ENCODE results near the gene ICE2.

Gene ICE2, protein sequence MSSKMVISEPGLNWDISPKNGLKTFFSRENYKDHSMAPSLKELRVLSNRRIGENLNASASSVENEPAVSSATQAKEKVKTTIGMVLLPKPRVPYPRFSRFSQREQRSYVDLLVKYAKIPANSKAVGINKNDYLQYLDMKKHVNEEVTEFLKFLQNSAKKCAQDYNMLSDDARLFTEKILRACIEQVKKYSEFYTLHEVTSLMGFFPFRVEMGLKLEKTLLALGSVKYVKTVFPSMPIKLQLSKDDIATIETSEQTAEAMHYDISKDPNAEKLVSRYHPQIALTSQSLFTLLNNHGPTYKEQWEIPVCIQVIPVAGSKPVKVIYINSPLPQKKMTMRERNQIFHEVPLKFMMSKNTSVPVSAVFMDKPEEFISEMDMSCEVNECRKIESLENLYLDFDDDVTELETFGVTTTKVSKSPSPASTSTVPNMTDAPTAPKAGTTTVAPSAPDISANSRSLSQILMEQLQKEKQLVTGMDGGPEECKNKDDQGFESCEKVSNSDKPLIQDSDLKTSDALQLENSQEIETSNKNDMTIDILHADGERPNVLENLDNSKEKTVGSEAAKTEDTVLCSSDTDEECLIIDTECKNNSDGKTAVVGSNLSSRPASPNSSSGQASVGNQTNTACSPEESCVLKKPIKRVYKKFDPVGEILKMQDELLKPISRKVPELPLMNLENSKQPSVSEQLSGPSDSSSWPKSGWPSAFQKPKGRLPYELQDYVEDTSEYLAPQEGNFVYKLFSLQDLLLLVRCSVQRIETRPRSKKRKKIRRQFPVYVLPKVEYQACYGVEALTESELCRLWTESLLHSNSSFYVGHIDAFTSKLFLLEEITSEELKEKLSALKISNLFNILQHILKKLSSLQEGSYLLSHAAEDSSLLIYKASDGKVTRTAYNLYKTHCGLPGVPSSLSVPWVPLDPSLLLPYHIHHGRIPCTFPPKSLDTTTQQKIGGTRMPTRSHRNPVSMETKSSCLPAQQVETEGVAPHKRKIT

DNA sequence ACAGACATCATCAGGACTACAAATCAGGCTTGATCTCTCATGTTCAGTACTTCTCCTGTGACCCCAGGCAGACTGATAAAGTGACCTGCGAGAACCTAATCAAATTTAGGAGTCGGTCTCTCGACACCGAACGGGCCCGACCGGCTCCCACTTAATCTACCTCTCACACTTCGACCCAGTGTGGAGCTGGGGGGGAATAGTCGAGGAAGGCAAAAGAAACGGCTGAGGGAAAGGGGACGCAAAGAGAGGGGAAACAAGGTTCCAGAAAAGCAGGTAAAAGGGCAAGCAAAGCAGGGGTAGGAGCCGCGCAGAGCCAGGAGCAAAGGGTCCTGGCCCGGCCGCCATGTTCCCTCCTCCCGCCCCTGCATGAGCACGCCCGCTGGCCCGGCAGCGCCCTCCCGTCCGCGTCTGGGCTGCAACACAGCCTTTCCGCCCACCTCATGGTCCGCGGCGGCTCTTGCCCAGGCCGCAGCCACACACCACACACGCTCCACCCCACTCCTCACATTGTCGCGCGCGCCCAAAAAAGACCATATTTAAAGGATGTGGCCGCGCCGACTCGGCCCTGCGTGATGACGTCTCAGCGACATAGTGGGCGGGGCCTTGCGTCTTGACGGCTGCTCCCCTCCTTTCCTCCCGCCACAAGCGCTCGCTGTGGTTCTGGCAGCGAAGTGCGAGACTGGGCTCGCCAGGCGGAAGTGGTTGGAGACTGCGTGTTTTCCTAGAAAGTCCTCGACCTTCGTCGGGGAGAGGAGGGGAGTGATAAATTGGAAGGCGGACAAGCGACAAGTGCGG lies at the start of gene ICE2:
Gene ICE2 (minus strand): TSS at position 577 of the 795 bp plus-strand sequence. CDS start 1,165 bp downstream, outside the sequence.
- DNase-seq, result peak; percentile 96

DNA sequence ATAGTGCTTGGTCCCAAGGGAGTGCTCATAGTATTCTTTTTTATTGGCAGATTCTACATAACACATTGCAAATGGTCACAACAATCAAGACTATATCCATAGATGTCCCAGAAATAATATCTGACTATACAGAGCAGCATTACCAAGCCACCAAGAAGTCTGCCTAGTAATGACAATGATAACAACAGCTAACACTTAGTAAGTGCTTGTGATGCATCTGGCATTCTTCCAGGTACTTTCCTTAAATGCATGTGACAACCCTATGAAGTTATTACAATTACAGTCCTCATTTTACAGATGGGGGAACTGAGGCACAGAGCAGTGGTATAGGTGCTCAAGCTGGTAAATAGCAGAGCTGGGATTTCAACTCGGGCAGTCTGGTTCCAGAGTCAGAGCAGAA lies 49.6 kb upstream of the ICE2 start:
- no peak for DNase-seq

DNA sequence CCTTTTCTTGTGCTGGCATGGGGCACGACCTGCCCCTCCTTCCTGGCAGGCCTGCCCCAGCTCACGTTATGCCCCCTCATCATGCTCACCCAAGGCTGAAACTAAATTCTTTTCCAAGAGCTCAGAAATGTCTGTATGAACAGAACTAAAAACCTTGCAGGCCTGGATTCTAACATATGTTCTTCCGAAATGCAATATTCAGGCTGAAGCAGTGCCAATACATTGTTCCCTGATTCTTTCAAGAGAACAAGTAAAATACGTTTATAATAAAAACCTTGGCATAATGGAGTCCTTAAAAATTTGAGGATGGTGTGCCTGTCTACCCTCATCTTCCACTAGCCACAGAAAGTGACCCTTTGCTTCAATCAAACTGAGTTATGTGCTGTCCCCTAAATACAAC lies 48.5 kb upstream of the ICE2 start:
- DNase-seq, result no peak

DNA sequence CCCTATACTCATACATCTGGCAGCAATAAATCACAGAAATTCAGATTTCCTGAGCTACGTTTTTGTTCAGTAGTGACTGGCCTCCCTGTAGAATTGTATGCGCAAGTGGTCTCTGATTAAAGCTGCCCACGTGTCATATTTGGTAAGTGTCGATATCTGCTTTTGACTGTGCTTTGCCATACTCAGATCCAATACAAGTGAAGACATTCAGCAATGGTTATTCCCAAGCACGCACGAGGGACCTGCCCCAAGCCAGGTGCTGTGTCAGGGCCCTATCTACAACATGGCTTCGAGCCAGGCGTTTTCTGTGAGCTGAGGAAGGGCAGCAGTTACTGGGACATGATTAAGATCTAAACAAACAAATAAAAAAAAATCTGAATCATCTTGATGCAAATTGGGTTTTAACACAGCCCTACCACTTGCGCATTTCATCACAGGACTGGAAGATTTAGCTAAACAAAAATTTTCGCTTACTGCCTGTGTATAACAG lies 47.2 kb upstream of the ICE2 start:
- no peak for DNase-seq

DNA sequence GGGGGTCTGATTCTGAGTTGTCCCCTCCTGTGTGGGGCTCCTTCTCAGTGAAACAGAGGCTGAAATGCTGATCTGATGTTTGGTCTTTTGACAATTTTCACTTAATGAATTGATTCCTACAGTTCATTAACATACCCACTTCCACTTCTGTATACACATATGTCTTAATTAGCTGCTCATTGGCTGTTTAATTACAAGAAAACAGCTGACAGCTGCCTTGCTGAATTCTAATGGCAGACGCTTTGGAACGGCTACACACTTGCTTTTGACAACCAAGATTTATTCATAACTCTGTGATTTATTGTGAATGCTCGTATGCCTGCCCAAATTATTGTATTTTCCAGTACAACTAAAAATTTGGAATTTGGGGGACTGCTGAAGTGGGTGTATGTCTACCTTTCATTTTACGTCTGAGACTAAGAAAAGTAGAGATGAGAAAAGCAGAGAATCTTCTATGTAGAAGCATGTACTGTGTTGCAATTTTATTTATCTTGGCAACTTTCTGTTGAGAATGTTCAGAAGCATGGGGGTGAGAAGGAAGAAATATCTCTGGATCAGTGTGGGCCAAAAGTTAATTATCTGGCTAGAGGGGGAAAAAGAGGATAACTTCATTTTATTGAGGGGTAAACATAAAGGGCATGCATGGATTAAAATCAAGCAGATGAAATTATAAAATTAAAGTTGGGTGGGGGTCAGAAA lies 46.5 kb upstream of the ICE2 start:
- DNase-seq, result no peak

DNA sequence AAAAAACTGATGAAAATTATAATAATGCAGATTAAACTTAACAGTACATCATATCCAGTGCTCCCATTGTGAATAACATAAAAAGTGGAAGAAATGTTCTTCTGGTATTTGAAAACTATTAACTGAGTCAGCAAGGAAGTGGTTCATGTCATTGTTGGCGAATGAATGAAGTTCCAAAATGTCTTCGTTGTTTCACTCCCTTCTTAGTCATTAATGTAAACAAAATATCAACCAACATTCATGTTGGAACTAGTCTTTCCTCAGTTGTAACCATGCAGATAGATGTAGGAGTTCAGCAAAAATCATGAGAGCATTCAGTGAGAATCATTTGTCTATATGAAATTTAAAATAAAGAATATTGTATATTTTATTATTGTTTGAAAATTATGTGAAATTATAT lies 44.1 kb upstream of the ICE2 start:
- DNase-seq, result peak; percentile 33

DNA sequence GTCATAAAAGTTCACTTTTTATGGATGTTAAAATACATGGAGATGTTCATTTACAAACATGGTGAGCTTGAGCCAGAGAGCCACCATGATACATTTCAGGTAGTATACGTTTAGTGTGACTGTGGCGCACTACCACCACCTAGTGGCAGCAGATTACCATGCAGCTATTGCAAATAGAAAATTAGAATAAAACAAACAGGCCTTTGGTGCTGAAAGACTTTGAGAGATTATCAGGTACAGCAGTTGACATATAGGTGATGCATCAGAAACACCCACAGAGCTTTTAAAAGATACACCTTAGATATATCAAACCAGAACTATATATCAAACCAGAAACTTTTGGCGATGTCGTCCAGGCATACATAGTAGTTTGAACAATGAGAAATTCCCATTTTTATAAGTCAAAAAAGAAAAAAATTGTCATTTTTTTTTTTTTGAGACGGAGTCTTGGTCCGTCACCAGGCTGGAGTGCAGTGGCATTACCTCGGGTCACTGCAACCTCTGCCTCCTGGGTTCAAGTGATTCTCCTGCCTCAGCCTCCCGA lies 42.0 kb upstream of the ICE2 start:
- peak; percentile 66 for DNase-seq

DNA sequence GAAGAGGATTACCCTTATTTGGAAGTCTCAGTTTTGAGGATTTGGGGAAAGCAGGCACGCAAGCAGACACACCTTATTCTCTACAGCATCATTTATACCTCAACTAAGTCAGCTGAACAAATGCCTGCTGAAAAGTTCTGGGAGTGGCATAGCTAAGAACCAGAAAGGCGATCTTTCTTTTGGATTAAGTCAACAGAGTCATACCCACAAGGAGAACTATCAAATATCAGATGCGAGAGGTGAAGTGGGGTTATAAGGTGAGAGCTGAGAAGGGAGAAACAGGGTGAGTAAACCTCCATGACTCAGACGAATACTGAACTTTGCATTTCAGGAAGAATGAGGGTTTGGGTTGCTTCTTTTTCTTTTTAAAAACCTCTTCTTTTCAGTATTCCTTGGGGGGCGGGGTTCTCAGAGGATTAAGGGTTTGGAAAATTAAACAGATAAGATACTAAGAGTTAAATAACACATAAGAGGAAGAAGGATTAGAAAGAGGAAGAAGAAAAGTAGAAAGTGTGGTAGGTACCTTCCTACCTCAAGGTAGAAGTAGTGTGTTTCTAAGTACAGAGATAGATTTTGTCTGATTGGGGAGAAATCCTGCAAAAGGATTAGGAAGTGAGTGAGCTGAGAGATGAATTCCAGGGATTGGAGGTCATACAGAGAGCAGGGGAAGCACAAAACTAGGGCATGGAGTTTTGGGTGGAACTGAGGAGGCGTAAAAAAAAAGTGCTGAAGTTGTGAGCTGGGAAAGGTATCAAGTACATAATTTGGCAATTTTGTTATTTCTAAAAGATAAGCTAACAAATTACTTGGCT lies 41.3 kb upstream of the ICE2 start:
- no peak for DNase-seq

DNA sequence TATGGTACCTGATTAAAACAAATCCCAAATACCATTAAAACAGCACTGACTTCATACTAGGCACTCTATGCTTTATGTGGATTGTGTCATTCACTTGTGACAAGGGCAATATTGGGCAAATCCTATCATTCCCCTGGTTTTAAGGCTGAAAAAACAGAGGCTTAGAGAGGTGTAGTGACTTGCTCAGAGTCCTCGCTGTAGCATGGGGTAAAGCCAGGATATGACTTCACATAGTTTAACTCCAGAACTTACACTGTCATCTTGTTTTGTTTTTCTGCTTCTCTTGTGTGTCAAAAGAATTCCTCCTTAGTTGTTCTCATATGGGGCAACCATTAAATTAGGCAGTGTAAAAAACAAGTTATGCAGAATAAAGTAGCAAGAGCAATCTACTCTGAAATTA lies 40.3 kb upstream of the ICE2 start:
- no peak for DNase-seq

DNA sequence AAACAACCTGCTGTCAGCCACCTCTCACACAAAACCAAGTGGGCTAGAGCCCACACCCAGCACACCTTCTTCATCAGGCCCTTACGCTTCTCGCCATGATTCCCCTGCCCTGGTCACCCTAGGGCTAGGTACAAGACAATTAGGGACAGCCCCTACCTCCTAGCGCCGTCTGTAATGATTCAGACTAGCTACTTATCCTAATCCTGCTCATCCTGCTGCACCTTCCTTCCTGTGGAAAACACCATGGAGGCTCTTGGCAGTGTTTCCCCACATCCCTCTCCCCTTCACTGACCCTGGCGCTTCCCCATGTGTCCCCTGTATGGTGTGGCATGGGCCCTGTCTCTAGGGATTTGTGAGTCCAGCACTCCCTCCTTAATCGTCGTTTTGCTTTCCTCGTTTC lies 39.6 kb upstream of the ICE2 start:
- DNase-seq, result no peak

DNA sequence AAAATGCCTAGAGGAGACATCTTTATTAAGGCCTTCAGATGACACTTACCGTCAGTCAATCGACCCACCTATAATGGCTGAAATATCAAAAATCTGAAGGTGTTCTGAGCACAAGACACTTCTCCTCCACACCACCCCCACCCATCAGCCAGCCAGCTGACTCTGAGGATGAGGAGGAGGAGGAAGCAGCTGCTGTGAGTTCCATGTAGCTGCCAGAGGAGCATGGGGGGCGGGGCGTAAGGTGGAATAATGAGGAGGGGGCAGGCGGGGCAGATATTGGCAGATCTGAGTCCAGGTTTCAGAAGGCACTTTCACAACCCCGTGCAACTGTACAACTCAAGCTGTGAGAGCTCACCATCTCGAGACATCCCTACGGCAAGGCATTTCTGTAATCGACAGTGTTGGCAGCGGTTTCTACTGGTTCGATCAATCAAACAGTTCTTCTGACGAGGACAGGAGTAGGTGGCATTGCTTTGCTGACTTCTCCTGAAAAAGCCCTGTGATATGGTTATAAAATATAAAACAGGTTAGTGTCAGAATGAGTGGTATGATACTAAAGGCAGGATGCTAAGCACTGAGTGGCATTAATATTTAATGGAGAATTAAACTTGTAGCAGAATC lies 35.4 kb upstream of the ICE2 start:
- no peak for DNase-seq

DNA sequence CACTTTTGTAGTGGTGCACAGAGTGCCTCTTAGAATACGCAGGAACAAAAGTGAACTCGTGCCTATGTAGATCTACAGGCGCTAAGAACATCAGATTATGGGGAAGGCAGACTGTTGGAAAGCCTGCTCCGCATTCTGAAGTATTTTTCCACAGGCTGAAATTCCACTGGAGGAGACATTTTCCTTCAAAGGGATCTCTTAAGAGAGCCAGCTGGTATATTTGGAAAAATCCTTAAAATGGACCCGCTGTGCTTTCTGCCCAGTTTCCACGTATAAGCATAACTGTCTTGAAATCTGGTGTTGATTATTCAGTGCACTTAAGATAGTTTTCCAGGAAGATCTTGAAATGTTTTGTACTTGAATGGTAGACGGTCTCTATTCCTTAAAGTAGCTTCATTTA lies 34.7 kb upstream of the ICE2 start:
- DNase-seq, result no peak

DNA sequence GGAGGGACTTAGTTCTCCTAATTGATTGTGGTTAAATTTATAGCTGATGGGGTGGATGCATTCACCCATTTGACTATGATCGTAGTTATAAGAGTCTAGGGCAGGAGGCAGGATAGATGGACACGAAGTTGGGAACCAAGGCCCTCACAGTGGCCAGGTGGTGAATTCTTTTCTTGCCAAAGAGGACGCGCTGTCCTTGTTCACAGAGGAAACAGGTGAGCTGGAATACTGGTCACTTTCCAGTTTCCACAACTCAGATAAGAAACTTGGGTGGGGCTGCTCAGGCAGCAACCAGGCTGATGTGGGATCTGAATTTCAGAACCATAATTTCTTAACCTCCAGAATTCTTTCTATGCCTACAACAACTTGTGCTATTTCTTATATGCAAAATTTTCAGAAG lies 34.0 kb upstream of the ICE2 start:
- DNase-seq, result no peak

DNA sequence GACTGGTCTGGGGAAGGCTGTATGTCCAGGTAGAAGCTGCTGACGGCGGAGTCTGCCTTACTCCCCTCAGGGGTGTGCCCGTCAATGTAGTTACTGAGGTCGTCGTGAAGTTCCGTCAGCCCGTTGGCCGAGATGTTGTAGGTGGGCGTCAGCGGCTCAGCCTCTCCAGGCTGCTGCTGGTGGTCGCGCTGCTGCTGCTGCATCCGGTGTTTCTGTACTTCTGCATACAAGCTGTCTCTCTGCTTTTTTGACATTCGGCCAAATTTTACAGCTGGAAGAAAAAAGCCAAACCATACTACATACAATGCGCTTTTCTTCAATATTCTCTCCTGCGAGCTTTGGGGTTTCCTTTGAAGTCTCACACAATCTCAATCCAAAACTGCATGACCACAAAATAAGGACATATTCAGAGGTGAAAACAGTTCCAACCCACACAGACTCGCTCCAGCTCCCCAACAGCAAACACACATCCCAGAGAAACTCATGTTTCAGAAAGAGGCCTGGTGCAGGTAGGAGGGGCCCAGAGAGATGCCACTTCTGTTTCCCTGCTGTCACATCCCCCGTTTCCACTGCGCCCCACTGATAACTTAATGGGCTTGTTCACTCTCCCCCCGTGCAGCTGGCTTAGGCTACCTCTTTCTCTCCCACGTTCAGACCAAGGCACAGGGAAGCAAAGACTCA lies 32.5 kb upstream of the ICE2 start:
- DNase-seq, result no peak

DNA sequence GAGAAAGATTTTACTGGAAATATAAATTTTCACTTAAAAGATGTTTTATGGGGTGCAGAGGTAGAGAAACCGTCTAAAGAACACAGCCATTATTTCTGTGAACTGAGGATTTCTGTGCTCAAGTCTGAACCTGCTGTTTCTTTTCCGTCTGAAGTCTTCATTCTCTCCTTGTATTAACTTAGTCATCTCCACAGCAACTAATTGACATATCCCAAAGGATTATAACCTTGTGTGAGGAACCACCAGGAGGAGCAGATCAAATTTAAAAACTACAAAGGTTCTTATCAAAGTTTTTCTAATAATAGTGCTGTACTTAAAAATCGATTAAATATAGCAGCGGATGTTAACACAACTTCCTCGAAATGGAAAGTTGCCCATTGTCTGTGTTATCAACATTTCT lies 31.1 kb upstream of the ICE2 start:
- no peak for DNase-seq

DNA sequence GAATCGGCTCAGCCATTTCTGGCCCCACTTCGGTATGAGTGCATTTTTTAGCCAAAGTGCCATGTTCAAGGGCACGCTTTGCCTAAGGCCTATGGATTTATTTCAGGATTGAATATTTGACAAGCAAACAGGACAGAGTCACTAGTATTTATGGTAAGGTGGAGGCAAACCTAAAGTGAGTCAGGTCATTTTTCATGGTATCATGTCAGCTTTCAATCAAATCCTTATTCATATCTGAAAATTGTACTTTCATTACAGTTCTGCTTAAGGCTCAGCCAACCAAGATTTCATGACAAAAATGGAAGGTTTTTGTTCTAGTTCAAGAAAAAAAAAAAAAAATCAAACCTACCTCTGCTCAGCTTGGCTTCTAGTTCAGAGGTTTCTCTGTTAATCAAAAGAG lies 30.5 kb upstream of the ICE2 start:
- no peak for DNase-seq

DNA sequence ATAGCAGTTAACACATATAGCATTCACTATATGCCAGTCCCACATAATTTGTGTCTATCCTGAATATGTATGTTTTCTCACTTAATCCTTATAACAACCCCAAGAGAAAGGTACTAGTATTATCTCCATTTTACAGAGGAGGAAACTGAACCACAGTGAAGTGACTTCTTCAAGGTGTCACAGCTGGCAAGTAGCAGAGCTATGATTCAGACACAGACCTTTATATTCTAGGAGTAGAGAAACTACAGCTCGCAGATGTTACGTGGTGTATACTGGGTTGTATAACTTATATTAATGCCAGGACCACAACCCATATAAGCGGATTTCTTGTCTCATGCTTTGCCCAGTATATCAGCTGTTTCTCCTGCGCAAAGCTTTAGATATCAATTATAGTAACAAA lies 29.5 kb upstream of the ICE2 start:
- DNase-seq, result no peak

DNA sequence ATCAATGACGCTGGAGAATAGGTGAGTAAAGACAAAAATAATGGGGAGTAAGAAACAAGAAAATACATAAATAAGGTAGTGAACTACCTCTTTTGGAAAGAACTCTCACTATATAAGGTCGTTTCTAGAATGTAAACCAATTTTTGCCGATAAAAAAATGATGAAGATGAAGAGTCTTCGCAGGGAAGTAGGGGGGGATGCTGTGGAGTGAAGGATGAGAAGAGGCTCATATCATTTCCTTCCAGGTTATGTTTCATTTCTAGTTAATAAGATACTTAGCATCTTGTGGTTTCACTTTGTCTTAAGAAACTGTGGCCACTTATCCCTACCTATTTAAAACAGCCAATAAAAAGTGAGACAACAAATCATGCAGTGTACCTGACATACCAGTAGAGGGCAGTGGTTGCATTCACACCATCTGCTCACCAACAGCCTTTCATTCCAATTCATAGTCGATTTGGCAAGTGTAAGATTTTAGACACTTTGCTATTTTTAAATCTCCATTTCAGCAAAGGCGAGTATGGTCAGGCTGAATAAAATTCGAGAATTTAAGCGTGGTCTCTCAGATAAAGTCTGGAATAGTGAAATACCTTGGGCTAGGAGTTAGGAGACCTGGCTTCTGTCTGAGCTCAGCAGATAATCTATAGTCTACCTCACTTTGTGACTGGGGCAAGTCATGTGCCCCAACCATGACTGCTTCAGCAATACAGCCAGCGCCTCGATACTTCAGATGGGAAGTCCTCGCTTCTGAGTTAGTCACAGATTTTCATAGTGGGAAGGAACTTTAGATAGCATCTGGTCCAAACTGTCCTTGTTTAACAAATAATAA lies 28.9 kb upstream of the ICE2 start:
- peak; percentile 65 for DNase-seq

DNA sequence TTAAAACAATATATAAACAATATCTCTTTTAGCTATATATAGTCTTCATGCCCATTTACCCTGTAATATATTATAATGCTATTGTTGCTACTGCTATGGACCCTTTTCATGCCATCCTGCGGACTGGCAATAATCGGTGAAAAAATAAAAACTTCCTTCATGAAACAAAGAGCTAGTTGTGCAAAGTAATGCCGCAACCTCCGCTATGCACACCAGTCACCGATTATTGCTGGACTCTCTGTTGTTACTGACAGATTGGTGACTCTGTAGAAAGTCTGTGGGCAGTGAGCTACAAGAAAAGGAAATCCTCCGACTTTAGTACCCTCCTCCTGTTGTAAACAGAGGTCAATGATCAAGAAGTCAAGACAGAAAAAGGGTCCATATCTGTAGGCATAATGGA lies 17.9 kb upstream of the ICE2 start:
- DNase-seq, result no peak

Data from EL (cell line).